ENCODE data around the gene C2CD2. TPM values are rescaled to one million over a fixed set of nuclear protein-coding genes. Genes with fewer than 3 reads are reported as not detected.

Gene C2CD2
- total and polyA plus RNA-seq, 10 of the 15 experiments (the other 5 are each of a cell fraction or from before 2014, with no cell fraction given), result 2.2 to 30.9 (median 9.9) TPM

DNA sequence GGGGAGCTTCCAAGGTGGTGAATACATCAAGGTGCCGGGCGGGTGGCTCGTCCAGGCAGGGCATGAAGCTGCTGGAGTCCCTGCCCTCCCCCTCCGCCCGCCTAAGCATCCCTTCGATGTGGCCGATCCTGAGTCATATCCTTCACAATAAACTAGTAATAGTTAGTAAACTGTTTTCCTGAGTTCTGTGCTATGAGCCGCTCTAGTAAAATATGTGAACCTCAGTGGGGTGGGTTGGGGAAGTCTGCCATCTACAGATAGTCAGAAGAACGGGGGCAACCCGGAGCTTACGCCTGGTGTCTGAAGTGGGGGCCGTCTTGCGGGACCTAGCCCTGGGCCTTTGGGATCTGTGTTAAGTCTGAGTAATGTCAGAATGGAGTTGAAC lies 21.6 kb downstream of the C2CD2 start (continued):
- TF ChIP-seq, protein P1, sequence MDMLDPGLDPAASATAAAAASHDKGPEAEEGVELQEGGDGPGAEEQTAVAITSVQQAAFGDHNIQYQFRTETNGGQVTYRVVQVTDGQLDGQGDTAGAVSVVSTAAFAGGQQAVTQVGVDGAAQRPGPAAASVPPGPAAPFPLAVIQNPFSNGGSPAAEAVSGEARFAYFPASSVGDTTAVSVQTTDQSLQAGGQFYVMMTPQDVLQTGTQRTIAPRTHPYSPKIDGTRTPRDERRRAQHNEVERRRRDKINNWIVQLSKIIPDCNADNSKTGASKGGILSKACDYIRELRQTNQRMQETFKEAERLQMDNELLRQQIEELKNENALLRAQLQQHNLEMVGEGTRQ (IDR thresholded peaks at IDR 0.05; ENCODE audit: borderline replicate concordance, low read depth, low read length), result no peak
- TF ChIP-seq ZSCAN29 (IDR thresholded peaks at IDR 0.05) (no peak), CREB1 (IDR thresholded peaks at IDR 0.05; ENCODE audit: low read depth) (no peak), SUZ12 (IDR thresholded peaks at IDR 0.05; ENCODE audit: unreplicated experiment) (no peak), JUND (IDR thresholded peaks at IDR 0.05; ENCODE audit: low read depth, low read length) (no peak), TBL1XR1 (IDR thresholded peaks at IDR 0.05; ENCODE audit: low read depth, low read length) (no peak)
- TF ChIP-seq, protein P2, sequence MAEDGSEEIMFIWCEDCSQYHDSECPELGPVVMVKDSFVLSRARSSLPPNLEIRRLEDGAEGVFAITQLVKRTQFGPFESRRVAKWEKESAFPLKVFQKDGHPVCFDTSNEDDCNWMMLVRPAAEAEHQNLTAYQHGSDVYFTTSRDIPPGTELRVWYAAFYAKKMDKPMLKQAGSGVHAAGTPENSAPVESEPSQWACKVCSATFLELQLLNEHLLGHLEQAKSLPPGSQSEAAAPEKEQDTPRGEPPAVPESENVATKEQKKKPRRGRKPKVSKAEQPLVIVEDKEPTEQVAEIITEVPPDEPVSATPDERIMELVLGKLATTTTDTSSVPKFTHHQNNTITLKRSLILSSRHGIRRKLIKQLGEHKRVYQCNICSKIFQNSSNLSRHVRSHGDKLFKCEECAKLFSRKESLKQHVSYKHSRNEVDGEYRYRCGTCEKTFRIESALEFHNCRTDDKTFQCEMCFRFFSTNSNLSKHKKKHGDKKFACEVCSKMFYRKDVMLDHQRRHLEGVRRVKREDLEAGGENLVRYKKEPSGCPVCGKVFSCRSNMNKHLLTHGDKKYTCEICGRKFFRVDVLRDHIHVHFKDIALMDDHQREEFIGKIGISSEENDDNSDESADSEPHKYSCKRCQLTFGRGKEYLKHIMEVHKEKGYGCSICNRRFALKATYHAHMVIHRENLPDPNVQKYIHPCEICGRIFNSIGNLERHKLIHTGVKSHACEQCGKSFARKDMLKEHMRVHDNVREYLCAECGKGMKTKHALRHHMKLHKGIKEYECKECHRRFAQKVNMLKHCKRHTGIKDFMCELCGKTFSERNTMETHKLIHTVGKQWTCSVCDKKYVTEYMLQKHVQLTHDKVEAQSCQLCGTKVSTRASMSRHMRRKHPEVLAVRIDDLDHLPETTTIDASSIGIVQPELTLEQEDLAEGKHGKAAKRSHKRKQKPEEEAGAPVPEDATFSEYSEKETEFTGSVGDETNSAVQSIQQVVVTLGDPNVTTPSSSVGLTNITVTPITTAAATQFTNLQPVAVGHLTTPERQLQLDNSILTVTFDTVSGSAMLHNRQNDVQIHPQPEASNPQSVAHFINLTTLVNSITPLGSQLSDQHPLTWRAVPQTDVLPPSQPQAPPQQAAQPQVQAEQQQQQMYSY (CRISPR knock-in tag; IDR thresholded peaks at IDR 0.05), result no peak
- TF ChIP-seq, protein P3, sequence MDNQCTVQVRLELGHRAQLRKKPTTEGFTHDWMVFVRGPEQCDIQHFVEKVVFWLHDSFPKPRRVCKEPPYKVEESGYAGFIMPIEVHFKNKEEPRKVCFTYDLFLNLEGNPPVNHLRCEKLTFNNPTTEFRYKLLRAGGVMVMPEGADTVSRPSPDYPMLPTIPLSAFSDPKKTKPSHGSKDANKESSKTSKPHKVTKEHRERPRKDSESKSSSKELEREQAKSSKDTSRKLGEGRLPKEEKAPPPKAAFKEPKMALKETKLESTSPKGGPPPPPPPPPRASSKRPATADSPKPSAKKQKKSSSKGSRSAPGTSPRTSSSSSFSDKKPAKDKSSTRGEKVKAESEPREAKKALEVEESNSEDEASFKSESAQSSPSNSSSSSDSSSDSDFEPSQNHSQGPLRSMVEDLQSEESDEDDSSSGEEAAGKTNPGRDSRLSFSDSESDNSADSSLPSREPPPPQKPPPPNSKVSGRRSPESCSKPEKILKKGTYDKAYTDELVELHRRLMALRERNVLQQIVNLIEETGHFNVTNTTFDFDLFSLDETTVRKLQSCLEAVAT (IDR thresholded peaks at IDR 0.05), result no peak

Measured in GM12878 (cell line).